H1 (cell line): Measurements from ENCODE around the gene LLGL2. TPM values are rescaled to one million over a fixed set of nuclear protein-coding genes. Genes with fewer than 3 reads are reported as not detected.

Experiments
- BCL11A ChIP-seq, 2 experiments: IDR thresholded peaks; one replicate each; pipeline ENCODE4 v1.6.1; 2011; ENCODE audit warnings: low read depth in 2 of 2, low read length in 2 of 2, mild to moderate bottlenecking in 2 of 2
- CHD7 ChIP-seq: fragments of 300-600 bp; sonication (generic); IDR thresholded peaks from 2 replicates; pipeline ENCODE4 v1.7.1; 2012; ENCODE audit warnings: low read length, moderate library complexity, mild to moderate bottlenecking, inconsistent platforms; ENCODE audit not compliant: insufficient replicate concordance
- GABPA ChIP-seq: IDR thresholded peaks from 2 replicates; pipeline ENCODE4 v1.6.1; 2011; ENCODE audit warnings: mild to moderate bottlenecking, low read length, moderate library complexity, borderline replicate concordance; ENCODE audit not compliant: insufficient read depth
- HDAC6 ChIP-seq: IDR thresholded peaks from one replicate; pipeline ENCODE4 v1.7.1; 2012; ENCODE audit warnings: low read depth, mild to moderate bottlenecking, inconsistent platforms, low read length, moderate library complexity
- KDM1A ChIP-seq: fragments of 200-600, 300-600 bp; sonication (generic); IDR thresholded peaks from 2 replicates; pipeline ENCODE4 v1.7.1; 2016; ENCODE audit warnings: mild to moderate bottlenecking, low read length, borderline replicate concordance
- KDM4A ChIP-seq: IDR thresholded peaks from one replicate; pipeline ENCODE4 v1.7.1; 2012; ENCODE audit warnings: low read depth, mild to moderate bottlenecking, moderate library complexity, low read length, inconsistent platforms; ENCODE audit not compliant: severe bottlenecking
- MAFK ChIP-seq: IDR thresholded peaks from 2 replicates; pipeline ENCODE4 v1.6.1; 2012; ENCODE audit warnings: low read depth, mild to moderate bottlenecking, improper control_type of control experiment, low read length
- NRF1 ChIP-seq: IDR thresholded peaks from 2 replicates; pipeline ENCODE4 v1.6.1; 2011; ENCODE audit warnings: mild to moderate bottlenecking, low read depth, low read length, improper control_type of control experiment
- SP2 ChIP-seq: IDR thresholded peaks from 2 replicates; pipeline ENCODE4 v1.6.1; 2012; ENCODE audit warnings: mild to moderate bottlenecking, low read length, inconsistent platforms
- SP4 ChIP-seq: IDR thresholded peaks from 2 replicates; pipeline ENCODE4 v1.6.1; 2012; ENCODE audit warnings: low read length, inconsistent platforms
- SUZ12 ChIP-seq: fragments of 200-600 bp; sonication (generic); IDR thresholded peaks from 2 replicates; pipeline ENCODE4 v1.6.1; 2012; ENCODE audit warnings: mild to moderate bottlenecking, inconsistent platforms, low read length, moderate library complexity, mixed read lengths
- TEAD4 ChIP-seq: IDR thresholded peaks from 2 replicates; pipeline ENCODE4 v1.6.1; 2012; ENCODE audit warnings: low read depth, low read length, inconsistent platforms, mixed read lengths
- ZNF274 ChIP-seq: IDR thresholded peaks from 2 replicates; pipeline ENCODE4 v1.7.0; 2012; ENCODE audit warnings: low read length, borderline replicate concordance; ENCODE audit errors: extremely low read depth
- polyA plus RNA-seq, 7 experiments: library from polyadenylated mRNA; depleted of rRNA in 3 of 7; stranded (reverse) in 5 of 7; unstranded in 2 of 7; fragments of >200 nt in 5 of 7; fragments of 200-250 nt in 2 of 7; gene quantifications; 1 replicate in 5 of 7; 2 replicates in 1 of 7; 4 replicates in 1 of 7; pipeline versions ENCODE4 v1.2.1 to v1.2.3, GENCODE V29; 2011 to 2013; ENCODE audit warnings: missing spikeins in 2 of 7, mixed read lengths in 2 of 7
- total RNA-seq: library from RNA; stranded (reverse); fragmentation: NEBNext Ultra II Directional; extraction: Animal tissue kit (Norgen Biotek cat#: 25700); gene quantifications from 2 replicates; pipeline ENCODE4 v1.2.1, GENCODE V29; 2021

LLGL2 gene
- total and polyA plus RNA-seq, 2 of the 8 experiments (the other 6 are each of a cell fraction or from before 2014, with no cell fraction given) = 64.5 to 77.1 TPM

GRCh38 chr17:75516255-75516618, 9.3 kb upstream of the LLGL2 start, which contains the start of gene TSEN54 (continued):
- no peak for TF ChIP-seq GABPA
- no peak for TF ChIP-seq NRF1
- TF ChIP-seq SP4 = peak; percentile 54; the same call in 1 of the 2 replicates
- peak; percentile 53 for TF ChIP-seq KDM4A
- TF ChIP-seq SUZ12 = no peak
- TF ChIP-seq BCL11A (IDR thresholded peaks at IDR 0.05; ENCODE audit: low read depth in 2 of 2, low read length in 2 of 2) = no peak
- no peak for TF ChIP-seq CHD7
- TF ChIP-seq TEAD4 = peak; percentile 74; the same call in 1 of the 2 replicates
- no peak for TF ChIP-seq SP2
- TF ChIP-seq MAFK = no peak
- TF ChIP-seq ZNF274 = no peak
- TF ChIP-seq KDM1A = no peak
- no peak for TF ChIP-seq HDAC6
